ENCODE results near the gene SGMS1. TPM values are rescaled to one million over a fixed set of nuclear protein-coding genes. Genes with fewer than 3 reads are reported as not detected.

SGMS1 gene
- total and polyA plus RNA-seq, 2 experiments from 2014 or later, result 15.0 to 34.7 TPM

GRCh38 chr10:50384898-50385297 is 238.9 kb downstream of the SGMS1 start (continued):
- TF ChIP-seq ZNF462 (CRISPR knock-in tag; IDR thresholded peaks at IDR 0.05) (no peak), POLR2AphosphoS5 (IDR thresholded peaks at IDR 0.05; ENCODE audit: low read depth) (no peak), NANOG (IDR thresholded peaks at IDR 0.05; ENCODE audit: borderline replicate concordance) (no peak), EZH2 (IDR thresholded peaks at IDR 0.05; ENCODE audit: low read depth, unreplicated experiment) (no peak), REST (IDR thresholded peaks at IDR 0.05; ENCODE audit: unreplicated experiment) (no peak), EZH2phosphoT487 (IDR thresholded peaks at IDR 0.05; ENCODE audit: unreplicated experiment) (no peak), CREB1 (CRISPR knock-in tag; IDR thresholded peaks at IDR 0.05; ENCODE audit: low read depth) (no peak), ETS1 (IDR thresholded peaks at IDR 0.05) (no peak), STAT1 (IDR thresholded peaks at IDR 0.05; ENCODE audit: unreplicated experiment) (no peak), ZNF331 (CRISPR knock-in tag; IDR thresholded peaks at IDR 0.05; ENCODE audit: low read depth) (no peak), ZNF114 (CRISPR knock-in tag; IDR thresholded peaks at IDR 0.05) (no peak), JUNB (IDR thresholded peaks at IDR 0.05; ENCODE audit: unreplicated experiment) (no peak)
